Neural progenitor cell (in vitro differentiated cells): ENCODE results near the gene OCA2. TPM values are rescaled to one million over a fixed set of nuclear protein-coding genes. Genes with fewer than 3 reads are reported as not detected.

ENCODE experiments used
- DNase-seq: peaks from one replicate; pipeline ENCODE4 v3.0.0-alpha.2; 2016; ENCODE audit warnings: low spot score
- H2AFZ ChIP-seq: fragments of 200-600 bp; sonication (generic); replicated peaks from 2 replicates; pipeline ENCODE4 v1.6.1; 2016; ENCODE audit warnings: antibody characterized with exemption
- H3F3A ChIP-seq: fragments of 200-600 bp; sonication (generic); 2 replicates; pipeline ENCODE4 v1.6.1; 2016; ENCODE audit warnings: antibody characterized with exemption, low read depth
- H3K27ac ChIP-seq: fragments of 200-600 bp; sonication (generic); 2 replicates; pipeline ENCODE4 v1.5.1; 2016; ENCODE audit warnings: mild to moderate bottlenecking
- H3K27me3 ChIP-seq: fragments of 200-600 bp; sonication (generic); 2 replicates; pipeline ENCODE4 v1.6.1; 2016; ENCODE audit warnings: mild to moderate bottlenecking, moderate library complexity
- H3K36me3 ChIP-seq: fragments of 200-600 bp; sonication (generic); 2 replicates; pipeline ENCODE4 v1.5.1; 2016
- H3K4me1 ChIP-seq: fragments of 200-600 bp; sonication (generic); 2 replicates; pipeline ENCODE4 v1.6.1; 2016; ENCODE audit warnings: mixed run types
- H3K4me2 ChIP-seq: fragments of 200-600 bp; sonication (generic); 2 replicates; pipeline ENCODE4 v1.6.1; 2016
- H3K4me3 ChIP-seq: fragments of 200-600 bp; sonication (generic); 2 replicates; pipeline ENCODE4 v1.5.1; 2016
- H3K79me2 ChIP-seq: fragments of 200-600 bp; sonication (generic); 2 replicates; pipeline ENCODE4 v1.6.1; 2016; ENCODE audit warnings: low read depth
- H3K9ac ChIP-seq: fragments of 200-600 bp; sonication (generic); 2 replicates; pipeline ENCODE4 v1.6.1; 2016
- H3K9me3 ChIP-seq: fragments of 200-600 bp; sonication (generic); 2 replicates; pipeline ENCODE4 v1.5.1; 2016; ENCODE audit warnings: low read depth
- H4K20me1 ChIP-seq: fragments of 200-600 bp; sonication (generic); 2 replicates; pipeline ENCODE4 v1.6.1; 2016; ENCODE audit warnings: low read depth
- H3K27ac Mint-ChIP-seq: 3 replicates; pipeline ENCODE4 v1.8.0; 2021; ENCODE audit warnings: mixed read lengths
- H3K27me3 Mint-ChIP-seq: 2 replicates; pipeline ENCODE4 v1.8.0; 2022; ENCODE audit warnings: low read depth, mild to moderate bottlenecking, inconsistent platforms, moderate library complexity, mixed read lengths; ENCODE audit not compliant: insufficient read depth
- H3K36me3 Mint-ChIP-seq: 3 replicates; pipeline ENCODE4 v1.8.0; 2021; ENCODE audit warnings: mixed read lengths
- H3K4me1 Mint-ChIP-seq: 3 replicates; pipeline ENCODE4 v1.8.0; 2021; ENCODE audit warnings: mixed read lengths
- H3K4me3 Mint-ChIP-seq: 3 replicates; pipeline ENCODE4 v1.8.0; 2021; ENCODE audit warnings: mild to moderate bottlenecking, moderate library complexity, mixed read lengths
- H3K9me3 Mint-ChIP-seq: 3 replicates; pipeline ENCODE4 v1.8.0; 2020; ENCODE audit warnings: mixed read lengths
- CTCF ChIP-seq: fragments of 200-600 bp; sonication (generic); IDR thresholded peaks from 2 replicates; pipeline ENCODE4 v1.5.1; 2017; ENCODE audit warnings: antibody characterized with exemption, mild to moderate bottlenecking
- EZH2 ChIP-seq: fragments of 200-600 bp; sonication (generic); IDR thresholded peaks from 2 replicates; pipeline ENCODE4 v1.6.1; 2017; ENCODE audit warnings: antibody characterized with exemption, mild to moderate bottlenecking, moderate library complexity
- EZH2phosphoT487 ChIP-seq: fragments of 200-600 bp; sonication (generic); IDR thresholded peaks from 2 replicates; pipeline ENCODE4 v1.6.1; 2017; ENCODE audit warnings: antibody characterized with exemption
- total RNA-seq: library from RNA; depleted of rRNA; stranded (reverse); fragments of >200 nt; gene quantifications from 2 replicates; pipeline ENCODE4 v1.2.3, GENCODE V29; 2015; ENCODE audit warnings: low replicate concordance

The OCA2 gene
- total RNA-seq, 1 donor from 2014 or later: 1.0 TPM

- H2AFZ ChIP-seq: no peak overlapping the region
- DNase-seq: no peak
- H3K36me3 Mint-ChIP-seq: no peaks in the 10 kb centered on the region
- H3K9me3 Mint-ChIP-seq: no peaks in the 10 kb centered on the region
- no peaks in the 10 kb centered on the region for H3F3A ChIP-seq
- no peaks in the 10 kb centered on the region for H3K27me3 ChIP-seq
- no peaks in the 10 kb centered on the region for H3K4me1 ChIP-seq
- no peaks in the 10 kb centered on the region for H4K20me1 ChIP-seq
- peaks cover 3% of the 10 kb centered on the region for H3K4me1 Mint-ChIP-seq
- H3K4me3 ChIP-seq: no peak overlapping the region
- no peaks in the 10 kb centered on the region for H3K79me2 ChIP-seq
- no peak overlapping the region for H3K27ac Mint-ChIP-seq
- no peak overlapping the region for H3K27ac ChIP-seq
- H3K9me3 ChIP-seq: no peaks in the 10 kb centered on the region
- peaks cover 6% of the 10 kb centered on the region for H3K27me3 Mint-ChIP-seq
- no peak overlapping the region for H3K4me3 Mint-ChIP-seq
- no peak overlapping the region for H3K9ac ChIP-seq
- no peak overlapping the region for H3K4me2 ChIP-seq
- no peak for TF ChIP-seq EZH2
- no peak for TF ChIP-seq EZH2phosphoT487
- TF ChIP-seq CTCF: no peak
- no peaks in the 10 kb centered on the region for H3K36me3 ChIP-seq
Measured at GRCh38 chr15:27826411-27826810, 272.7 kb downstream of the OCA2 start.

GRCh38 chr15:27824841-27825422 is 274.2 kb downstream of the OCA2 start:
- Histone ChIP-seq H3K36me3 (no peaks in the 10 kb centered on the region), H3K4me1 (no peaks in the 10 kb centered on the region), H3K27me3 (no peaks in the 10 kb centered on the region), H4K20me1 (no peaks in the 10 kb centered on the region), H3K9me3 (no peaks in the 10 kb centered on the region), H3F3A (no peaks in the 10 kb centered on the region), H3K27ac (no peak overlapping the region), H2AFZ (no peak overlapping the region), H3K79me2 (no peaks in the 10 kb centered on the region), H3K4me3 (no peak overlapping the region), H3K9ac (no peak overlapping the region), H3K4me2 (no peak overlapping the region)
- Mint-ChIP-seq H3K27ac (no peak overlapping the region), H3K36me3 (no peaks in the 10 kb centered on the region), H3K9me3 (no peaks in the 10 kb centered on the region), H3K4me3 (no peak overlapping the region), H3K27me3 (peaks cover 9% of the 10 kb centered on the region), H3K4me1 (peaks cover 3% of the 10 kb centered on the region)
- DNase-seq: no peak
- TF ChIP-seq EZH2phosphoT487 (no peak), CTCF (no peak), EZH2 (no peak)

- Histone ChIP-seq H3K9ac (no peak overlapping the region), H3K79me2 (no peaks in the 10 kb centered on the region), H3K36me3 (no peaks in the 10 kb centered on the region), H3K4me3 (no peak overlapping the region), H3K27me3 (no peaks in the 10 kb centered on the region), H4K20me1 (no peaks in the 10 kb centered on the region), H3K9me3 (no peaks in the 10 kb centered on the region), H2AFZ (no peak overlapping the region), H3F3A (no peaks in the 10 kb centered on the region), H3K4me2 (no peak overlapping the region), H3K27ac (no peak overlapping the region), H3K4me1 (no peaks in the 10 kb centered on the region)
- Mint-ChIP-seq H3K36me3 (no peaks in the 10 kb centered on the region), H3K27me3 (peaks cover 5% of the 10 kb centered on the region), H3K9me3 (peaks cover 4% of the 10 kb centered on the region), H3K4me1 (no peaks in the 10 kb centered on the region), H3K27ac (no peak overlapping the region), H3K4me3 (no peak overlapping the region)
- TF ChIP-seq EZH2 (no peak), EZH2phosphoT487 (no peak), CTCF (no peak)
- no peak for DNase-seq
Measured at GRCh38 chr15:27821273-27821672, 277.8 kb downstream of the OCA2 start.
